ENCODE results near the gene GAB4.

Gene GAB4

DNA sequence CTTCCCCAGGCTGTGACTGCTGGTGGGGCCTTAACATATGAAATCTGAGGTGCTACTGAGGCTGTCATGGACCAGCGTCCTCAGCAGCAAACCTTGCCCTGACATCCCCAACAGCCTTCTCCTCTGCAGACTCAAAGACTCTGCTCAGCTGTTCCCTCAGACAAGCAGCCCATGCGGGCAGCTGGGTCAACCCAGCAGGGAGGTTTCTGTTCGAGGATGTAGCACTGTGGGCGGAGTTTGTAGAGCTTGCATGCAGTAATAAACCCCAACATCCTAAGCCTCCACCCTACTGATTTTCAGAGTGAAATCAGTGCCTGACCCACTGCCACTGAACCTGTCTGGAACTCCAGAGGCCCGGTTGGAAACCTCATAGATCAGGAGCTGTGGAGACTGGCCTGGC lies 94.0 kb downstream of the GAB4 start:
- DNase-seq (ENCODE audit: low read depth), result no peak

DNA sequence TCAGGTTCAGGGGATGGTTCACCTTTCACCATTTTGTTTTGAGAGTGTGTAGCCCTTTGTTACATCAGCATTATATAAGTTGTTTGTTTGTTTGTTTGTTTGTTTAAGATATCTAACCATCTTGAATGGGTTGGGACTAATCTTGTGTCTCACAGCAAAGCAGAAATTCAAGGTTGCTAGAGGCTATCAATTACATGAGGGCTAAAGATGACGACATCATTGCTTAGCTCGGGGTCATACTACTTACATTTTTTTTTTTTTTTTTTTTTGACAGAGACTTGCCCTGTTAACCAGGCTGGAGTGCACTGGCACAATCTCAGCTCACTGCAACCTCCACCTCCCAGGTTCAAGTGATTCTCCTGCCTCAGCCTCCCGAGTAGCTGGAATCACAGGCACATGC lies 95.7 kb downstream of the GAB4 start:
- no peak for DNase-seq (ENCODE audit: low read depth)

Data from stimulated activated CD8-positive, alpha-beta memory T cell treated with anti-CD3 and anti-CD28 coated beads, Interleukin-15, amount 100 ng/mL, for 1 hour (primary cell).